Prostate gland (tissue), 2 donors: ENCODE measurements around the gene FASN.

Experiments used
- CTCF ChIP-seq, 4 experiments: fragments of 200-600 bp in 2 of 4; fragments of 450-650 bp in 2 of 4; sonication (generic) in 2 of 4; IDR thresholded peaks; 1 replicate in 3 of 4; 2 replicates in 1 of 4; pipeline ENCODE4 v1.5.1; 2016 to 2019; ENCODE audit warnings: antibody characterized with exemption in 4 of 4, mild to moderate bottlenecking in 2 of 4, moderate library complexity in 2 of 4
- POLR2AphosphoS5 ChIP-seq: sonication (generic); formaldehyde crosslinking; IDR thresholded peaks from one replicate; pipeline ENCODE4 v1.6.1; 2017; ENCODE audit warnings: antibody characterized with exemption

- TF ChIP-seq CTCF (IDR thresholded peaks at IDR 0.05) = no peak
- no peak for TF ChIP-seq POLR2AphosphoS5
Measured at GRCh38 chr17:82097919-82098168, 192 bp downstream of the FASN start.
